ENCODE results near the gene FCER1G. TPM values are rescaled to one million over a fixed set of nuclear protein-coding genes. Genes with fewer than 3 reads are reported as not detected.

The FCER1G gene
- not detected in 2 replicates for total RNA-seq

GRCh38 chr1:161215076-161215475, at the start of gene FCER1G:
FCER1G (plus strand) TSS chr1:161215295; CDS start chr1:161215322, 27 bp downstream.

GRCh38 chr1:161165742-161166668, 49.1 kb upstream of the FCER1G start, which contains the start of gene PPOX:
PPOX (plus strand) TSS chr1:161166426; CDS start chr1:161166848, 422 bp downstream.

GRCh38 chr1:161177112-161177935, 37.8 kb upstream of the FCER1G start, which contains the start of gene B4GALT3:
B4GALT3 (minus strand) TSS chr1:161177507; CDS start chr1:161176060, 1,447 bp downstream.

GRCh38 chr1:161198897-161199431, 16.1 kb upstream of the FCER1G start, which contains the start of gene ADAMTS4:
ADAMTS4 (minus strand) TSS chr1:161199054; CDS start chr1:161198627, 427 bp downstream.

GRCh38 chr1:161201836-161202712, 13.0 kb upstream of the FCER1G start, which contains the start of gene NDUFS2:
NDUFS2 (plus strand) TSS chr1:161202367; CDS start chr1:161202386, 19 bp downstream.

GRCh38 chr1:161225534-161226319, 10.6 kb downstream of the FCER1G start, which contains the start of gene TOMM40L:
TOMM40L (plus strand) TSS chr1:161226060; CDS start chr1:161226490, 430 bp downstream.

GRCh38 chr1:161238039-161238473, 23.0 kb downstream of the FCER1G start, which contains the start of gene NR1I3:
NR1I3 (minus strand) TSS chr1:161238203; CDS start chr1:161236565, 1,638 bp downstream.

GRCh38 chr1:161258439-161259344, 43.6 kb downstream of the FCER1G start, which contains the start of gene PCP4L1:
PCP4L1 (plus strand) TSS chr1:161258745; CDS start chr1:161258975, 230 bp downstream.

Other genes starting within 250 kb of the FCER1G start
- 0.53 and 0.86 TPM in 2 replicates for gene F11R, start 194.1 kb upstream of the FCER1G start, total RNA-seq
- gene TSTD1, start 176.3 kb upstream of the FCER1G start, total RNA-seq = 0.86 and 2.5 TPM in 2 replicates
- gene USF1, start 169.3 kb upstream of the FCER1G start, total RNA-seq = 65.7 and 69.8 TPM in 2 replicates
- not detected in 2 replicates for gene ARHGAP30, start 145.4 kb upstream of the FCER1G start, total RNA-seq
- under 0.01 and 1.4 TPM in 2 replicates for gene NECTIN4, start 125.7 kb upstream of the FCER1G start, total RNA-seq
- 2.5 and 4.0 TPM in 2 replicates for gene KLHDC9, start 116.9 kb upstream of the FCER1G start, total RNA-seq
- gene PFDN2, start 97.3 kb upstream of the FCER1G start, total RNA-seq = 36.3 and 83.5 TPM in 2 replicates
- gene NIT1, start 97.2 kb upstream of the FCER1G start, total RNA-seq = 43.8 and 61.1 TPM in 2 replicates
- 31.4 and 31.9 TPM in 2 replicates for gene DEDD, start 82.6 kb upstream of the FCER1G start, total RNA-seq
- 90.9 and 113 TPM in 2 replicates for gene UFC1, start 61.3 kb upstream of the FCER1G start, total RNA-seq
- gene USP21, start 55.8 kb upstream of the FCER1G start, total RNA-seq = 8.1 and 12.2 TPM in 2 replicates
- gene PPOX, start 48.9 kb upstream of the FCER1G start, total RNA-seq = 12.4 and 32.0 TPM in 2 replicates
- 36.0 and 42.1 TPM in 2 replicates for gene B4GALT3, start 37.8 kb upstream of the FCER1G start, total RNA-seq
- 9.5 and 14.5 TPM in 2 replicates for gene ADAMTS4, start 16.2 kb upstream of the FCER1G start, total RNA-seq
- 134 and 138 TPM in 2 replicates for gene NDUFS2, start 12.9 kb upstream of the FCER1G start, total RNA-seq
- gene APOA2, start 8.3 kb downstream of the FCER1G start, total RNA-seq = not detected in 2 replicates
- gene TOMM40L, start 10.8 kb downstream of the FCER1G start, total RNA-seq = 11.9 and 16.4 TPM in 2 replicates
- gene NR1I3, start 22.9 kb downstream of the FCER1G start, total RNA-seq = not detected in 2 replicates
- not detected in 2 replicates for gene PCP4L1, start 43.5 kb downstream of the FCER1G start, total RNA-seq
- gene MPZ, start 94.7 kb downstream of the FCER1G start, total RNA-seq = 3.5 and 20.9 TPM in 2 replicates
- 41.8 and 122 TPM in 2 replicates for gene SDHC, start 99.1 kb downstream of the FCER1G start, total RNA-seq
- not detected in 2 replicates for gene CFAP126, start 152.6 kb downstream of the FCER1G start, total RNA-seq

Measured in myometrial cell (primary cell).